CD4-positive, alpha-beta T cell treated with Interleukin-6 for 4 hours (primary cell): ENCODE results near the gene PPL.
"Not testable (repeated sequence)": the region's sequence is repeated elsewhere in the genome, so short reads cannot be mapped to it uniquely, and the experiment has no call there.

Experiments
- DNase-seq: peaks from one replicate; pipeline ENCODE4 v3.0.0-alpha.2; 2020; ENCODE audit warnings: mixed read lengths

PPL gene

DNA sequence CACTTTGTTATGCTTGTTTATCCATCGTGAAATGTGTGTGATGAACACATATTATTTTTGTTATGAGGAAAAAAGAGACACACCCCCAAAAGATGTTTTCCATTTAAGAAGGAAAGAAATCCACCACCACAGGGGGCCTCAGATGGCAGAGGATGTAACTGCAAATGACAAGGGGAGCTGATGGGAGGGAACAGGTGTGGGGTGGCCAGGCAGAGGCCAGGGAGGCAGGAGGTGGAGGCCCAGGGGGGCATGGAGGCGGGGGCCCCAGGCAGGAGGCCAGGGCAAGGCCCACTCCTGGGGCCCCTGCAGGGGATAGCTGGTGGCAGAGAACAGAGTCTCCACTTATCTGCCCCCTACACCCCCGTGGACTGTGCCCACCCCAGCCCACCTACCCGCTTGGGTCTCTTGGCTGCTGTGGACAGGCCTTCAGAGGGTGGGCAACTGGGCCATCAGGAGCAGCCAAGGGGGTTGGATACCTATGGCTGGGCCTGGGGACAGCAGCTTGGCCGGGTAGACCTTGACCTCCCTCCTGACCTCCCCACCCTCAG, 28.0 kb downstream of the PPL start:
- no peak for DNase-seq

DNA sequence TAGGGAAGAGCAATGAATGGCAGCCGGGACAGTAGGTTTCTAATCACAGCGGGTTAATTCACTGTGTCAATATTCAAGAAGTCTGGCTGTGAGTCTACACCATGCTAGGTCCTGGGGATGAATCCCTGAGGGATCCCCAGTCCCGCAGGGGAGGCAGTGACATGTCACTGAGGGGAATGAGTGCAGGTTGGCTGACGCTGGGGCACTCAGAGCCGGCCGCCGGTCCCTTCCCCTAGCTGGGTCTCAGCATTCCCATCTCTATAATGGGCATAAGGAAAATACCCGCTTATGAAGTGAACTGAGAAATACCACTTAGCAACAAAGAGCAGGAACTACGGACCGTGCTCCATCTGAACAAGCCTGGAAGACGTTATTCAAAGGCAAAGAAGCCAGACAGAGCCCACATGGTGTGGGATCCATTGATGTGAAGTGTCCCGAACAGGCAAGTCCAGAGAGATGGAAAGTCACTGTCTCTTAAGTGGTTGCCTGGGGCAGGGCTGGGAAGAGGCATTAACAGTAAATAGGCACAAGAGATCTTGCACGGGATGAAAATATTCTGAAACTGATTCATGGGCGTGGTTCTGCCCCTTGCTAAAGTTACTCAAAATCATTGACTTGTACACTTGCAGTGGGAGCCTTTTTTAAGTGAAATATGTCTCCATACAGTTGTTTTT, 31.9 kb downstream of the PPL start:
- no peak for DNase-seq

DNA sequence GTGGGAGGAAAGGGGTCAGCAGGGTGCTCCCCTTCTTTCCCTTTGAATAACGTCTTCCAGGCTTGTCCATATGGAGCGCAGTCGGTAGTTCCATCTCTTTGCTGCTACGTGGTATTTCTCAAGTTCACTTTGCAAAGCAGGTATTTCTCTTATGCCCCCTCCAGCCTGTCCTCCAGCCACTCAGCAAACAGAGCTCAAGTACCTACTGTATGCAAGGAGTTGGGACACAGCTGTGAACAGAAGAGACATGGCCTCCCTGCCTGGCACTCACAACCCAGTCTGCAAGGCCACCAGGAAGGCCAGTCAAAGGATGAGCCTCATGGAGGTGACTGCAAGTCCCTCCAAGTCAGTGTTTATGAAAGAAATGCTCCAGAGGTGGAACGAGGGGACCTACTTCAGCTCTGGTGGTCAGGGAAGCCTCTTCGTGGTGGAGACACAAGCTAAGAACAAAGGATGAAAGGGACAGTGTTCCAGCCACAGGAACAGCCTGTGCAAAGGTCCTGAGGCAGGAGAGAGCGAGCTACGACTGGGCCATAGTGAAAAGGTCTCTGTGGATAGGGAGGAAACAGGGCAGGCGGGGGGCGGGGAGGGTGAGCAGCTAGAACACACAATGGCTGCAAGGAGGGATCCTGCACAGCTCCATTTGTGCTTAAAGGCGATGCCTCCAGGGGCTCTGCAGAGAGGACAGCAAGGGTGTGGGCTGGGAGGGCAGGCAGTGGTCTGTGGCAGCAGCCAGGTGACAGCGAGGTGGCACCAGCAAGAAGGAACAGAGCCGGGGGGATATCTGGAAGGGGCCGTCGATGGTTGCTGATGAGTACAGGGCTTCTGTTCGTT, 32.6 kb downstream of the PPL start:
- no peak for DNase-seq

DNA sequence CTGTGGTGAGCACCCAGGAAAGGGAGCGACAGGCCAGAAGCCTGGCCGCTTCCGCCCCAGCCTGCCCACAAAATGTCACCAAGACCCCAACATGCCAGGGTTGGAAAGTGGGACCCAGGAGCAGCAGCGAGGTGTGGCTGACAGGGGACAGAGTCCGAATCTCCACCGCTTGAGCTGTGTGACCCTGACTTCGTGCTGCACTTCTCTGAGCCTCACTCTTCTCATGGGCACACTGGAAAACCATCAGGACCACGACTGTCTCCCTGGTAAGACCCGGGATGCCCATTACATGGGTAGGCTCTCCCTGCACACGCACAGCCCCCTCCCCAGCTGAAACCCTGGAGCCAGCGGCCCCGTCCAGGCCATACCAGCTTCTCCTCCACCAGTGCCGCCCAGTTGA, 34.9 kb downstream of the PPL start:
- no peak for DNase-seq

DNA sequence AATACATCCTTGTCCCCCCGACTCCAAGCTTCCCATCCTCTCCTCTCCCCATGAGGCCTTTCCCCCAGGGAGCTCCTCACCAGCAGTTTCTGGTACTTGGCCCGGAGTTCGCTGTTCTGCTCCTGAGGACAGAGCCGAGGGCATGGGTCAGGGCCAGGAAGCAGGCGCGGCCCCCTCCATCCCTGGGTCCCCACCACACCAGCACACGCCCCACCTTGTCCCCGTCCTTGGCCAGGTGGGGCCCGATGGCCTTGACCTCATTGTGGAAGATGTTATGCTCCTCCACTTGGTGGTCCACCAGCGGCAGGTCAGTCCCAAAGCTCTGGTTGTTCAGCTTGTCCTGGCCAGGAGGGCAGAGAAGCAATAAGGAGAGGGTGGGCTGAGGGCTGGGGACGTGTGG, 36.2 kb downstream of the PPL start:
- DNase-seq: no peak

DNA sequence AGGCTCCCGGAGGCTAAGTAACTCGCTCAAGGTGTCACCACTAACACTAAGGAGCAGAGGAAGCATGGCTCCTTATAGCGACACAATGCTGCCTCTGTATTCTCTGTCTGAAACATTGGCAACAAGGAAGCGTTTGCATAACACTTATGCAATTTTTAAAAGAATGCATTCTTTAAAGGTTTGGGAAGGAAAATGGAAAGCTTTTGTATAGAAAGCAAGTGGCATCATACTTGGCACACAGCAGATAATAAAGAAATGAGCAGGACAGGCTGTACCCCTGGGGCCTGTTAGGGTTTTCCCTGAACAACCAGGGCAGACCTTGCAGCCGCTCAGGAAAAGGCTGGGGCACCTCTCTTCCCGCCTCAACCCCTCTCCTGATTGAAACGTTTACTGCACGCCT, 36.9 kb downstream of the PPL start:
- DNase-seq: no peak

DNA sequence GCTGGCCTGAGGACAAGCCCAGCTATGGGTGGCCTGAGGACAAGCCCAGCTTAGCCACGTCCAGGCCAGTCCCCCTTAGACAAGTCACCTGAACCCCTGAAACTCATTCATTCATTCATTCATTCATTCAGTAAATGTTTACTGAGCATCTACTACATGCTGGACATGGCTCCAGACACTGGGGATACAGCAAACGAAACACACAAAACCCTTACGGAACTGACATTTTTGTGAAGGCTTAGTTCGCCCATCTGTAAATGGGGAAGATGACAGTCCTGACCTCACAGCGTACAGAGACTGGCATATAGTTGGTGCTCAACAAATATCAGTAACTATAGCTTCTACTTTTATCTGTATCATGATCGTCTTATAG, 37.5 kb downstream of the PPL start:
- DNase-seq: no peak

DNA sequence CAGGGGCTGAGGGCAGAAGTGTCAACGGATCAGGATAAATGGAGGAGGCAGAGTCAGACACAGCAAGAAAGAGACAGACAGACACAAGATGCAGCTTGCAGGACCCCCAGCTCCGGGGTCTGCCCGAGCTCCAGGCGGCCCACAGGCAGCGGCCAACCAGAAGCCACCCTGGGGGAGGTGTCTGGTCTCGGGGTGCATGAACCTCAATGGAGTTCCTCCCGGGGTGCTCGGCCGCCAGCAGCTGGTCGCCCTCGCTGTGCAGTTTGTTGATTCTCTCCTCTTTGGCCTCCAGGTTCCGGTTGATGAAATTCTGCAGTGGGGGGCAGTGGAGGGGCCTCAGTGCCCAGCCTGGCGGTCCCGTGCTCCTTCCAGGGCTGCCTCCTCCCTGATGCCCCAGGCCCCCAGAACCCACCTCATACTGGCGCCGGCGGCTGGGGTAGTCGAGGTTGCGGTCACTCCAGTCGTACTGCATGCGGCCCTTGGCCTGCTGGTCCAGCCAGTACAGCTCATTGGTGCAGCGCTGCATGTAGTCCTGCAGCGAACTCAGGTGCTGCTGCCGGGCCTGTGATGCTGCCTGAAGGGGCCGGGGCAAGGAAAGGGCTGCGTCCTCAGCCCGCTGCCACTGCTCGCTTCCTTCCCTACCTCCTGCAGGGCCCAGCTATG, 38.0 kb downstream of the PPL start:
- no peak for DNase-seq

DNA sequence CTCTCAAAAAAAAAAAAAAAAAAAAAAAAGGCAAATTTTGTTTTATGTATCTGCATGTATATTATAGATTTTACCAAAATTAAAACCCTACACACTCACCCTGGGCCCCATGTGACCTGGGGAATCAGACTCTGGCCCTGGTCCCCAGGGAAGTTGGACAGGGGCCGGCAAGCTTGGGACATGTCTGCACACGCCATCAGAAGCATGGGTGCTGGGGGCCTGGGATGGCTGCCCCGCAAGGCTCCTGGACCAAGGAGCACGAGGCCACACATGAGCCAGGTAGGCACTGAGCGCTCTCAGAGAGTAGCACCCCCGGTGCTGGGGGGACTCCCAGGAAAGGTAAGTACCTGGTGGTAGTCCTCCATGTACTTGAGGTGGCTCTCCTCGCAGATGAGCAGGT, 39.6 kb downstream of the PPL start:
- DNase-seq: no peak

DNA sequence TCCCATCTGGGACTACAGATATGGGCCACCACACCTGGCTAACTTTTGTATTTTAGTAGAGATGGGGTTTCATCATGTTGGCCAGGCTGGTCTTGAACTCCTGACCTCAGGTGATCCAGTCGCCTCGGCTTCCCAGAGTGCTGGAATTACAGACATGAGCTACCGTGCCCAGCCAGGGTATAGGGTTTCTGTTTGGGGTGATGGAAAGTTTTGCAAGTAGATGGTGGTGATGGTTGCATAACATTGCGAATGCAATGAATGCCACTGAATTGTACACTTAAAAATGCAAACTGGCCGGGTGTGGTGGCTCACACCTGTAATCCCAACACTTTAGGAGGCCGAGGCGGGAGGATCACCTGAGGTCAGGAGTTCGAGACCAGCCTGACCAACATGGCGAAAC, 40.2 kb downstream of the PPL start:
- not testable (repeated sequence) for DNase-seq

DNA sequence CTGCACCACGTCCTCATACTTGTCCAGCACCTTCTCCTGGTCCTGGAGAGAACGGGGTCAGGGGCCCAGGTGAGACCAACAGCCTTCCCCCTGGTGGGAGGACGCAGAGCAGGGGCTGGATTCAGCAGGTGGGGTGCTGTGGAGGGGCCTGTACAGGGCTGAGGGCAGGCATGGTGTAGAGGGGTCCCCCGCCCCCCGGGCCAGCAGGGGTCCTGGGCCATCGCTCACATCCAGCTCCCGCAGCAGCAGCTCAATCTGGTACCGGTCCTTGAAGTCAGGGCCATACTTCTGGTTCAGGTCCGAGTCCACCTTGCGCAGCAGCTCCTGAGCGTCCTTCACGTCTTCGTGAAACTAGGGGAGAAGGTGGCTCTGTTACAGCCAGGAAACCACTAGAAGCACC, 41.6 kb downstream of the PPL start:
- no peak for DNase-seq

DNA sequence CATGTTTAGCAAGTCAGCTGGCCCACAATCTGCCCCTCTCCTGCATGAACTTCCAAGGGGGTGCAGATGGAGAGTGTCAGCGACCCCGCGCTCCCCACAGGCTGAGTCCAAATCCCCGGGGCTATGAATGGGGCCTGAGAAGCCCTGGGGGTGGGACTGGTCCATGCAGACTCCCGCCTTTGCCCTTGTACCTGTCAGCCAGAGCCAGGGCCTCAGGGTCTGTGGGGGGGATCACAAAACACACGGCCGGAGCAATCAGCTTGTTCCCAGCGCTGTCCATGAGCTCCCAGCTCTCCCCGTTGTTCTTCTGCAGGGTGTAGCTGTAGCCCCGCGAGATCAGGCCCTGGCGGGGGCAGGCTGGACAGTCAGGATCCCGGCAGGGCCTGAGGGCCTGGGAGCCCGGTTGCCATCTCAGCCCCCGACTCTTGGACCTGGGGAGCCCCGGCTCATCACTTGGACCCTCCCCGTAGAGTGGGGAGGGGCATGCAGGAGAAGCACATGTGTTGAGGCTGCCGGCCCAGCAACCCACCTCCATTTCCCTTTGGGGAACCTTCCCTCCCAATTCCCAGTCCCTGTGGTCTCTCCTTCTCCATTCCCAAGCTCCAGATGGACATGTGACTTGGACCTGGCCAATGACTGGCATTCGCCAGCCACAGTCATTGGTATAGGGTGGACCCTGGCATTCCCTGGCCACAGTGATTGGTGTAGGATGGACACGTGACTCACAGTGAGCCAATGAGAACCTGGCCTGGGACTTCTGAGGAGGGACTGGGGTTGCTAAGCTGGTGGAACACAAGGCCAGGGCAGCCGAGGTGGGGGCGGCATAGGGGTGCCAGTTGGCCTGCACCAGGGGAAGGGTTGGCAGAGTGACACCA, 42.4 kb downstream of the PPL start:
- DNase-seq: no peak

DNA sequence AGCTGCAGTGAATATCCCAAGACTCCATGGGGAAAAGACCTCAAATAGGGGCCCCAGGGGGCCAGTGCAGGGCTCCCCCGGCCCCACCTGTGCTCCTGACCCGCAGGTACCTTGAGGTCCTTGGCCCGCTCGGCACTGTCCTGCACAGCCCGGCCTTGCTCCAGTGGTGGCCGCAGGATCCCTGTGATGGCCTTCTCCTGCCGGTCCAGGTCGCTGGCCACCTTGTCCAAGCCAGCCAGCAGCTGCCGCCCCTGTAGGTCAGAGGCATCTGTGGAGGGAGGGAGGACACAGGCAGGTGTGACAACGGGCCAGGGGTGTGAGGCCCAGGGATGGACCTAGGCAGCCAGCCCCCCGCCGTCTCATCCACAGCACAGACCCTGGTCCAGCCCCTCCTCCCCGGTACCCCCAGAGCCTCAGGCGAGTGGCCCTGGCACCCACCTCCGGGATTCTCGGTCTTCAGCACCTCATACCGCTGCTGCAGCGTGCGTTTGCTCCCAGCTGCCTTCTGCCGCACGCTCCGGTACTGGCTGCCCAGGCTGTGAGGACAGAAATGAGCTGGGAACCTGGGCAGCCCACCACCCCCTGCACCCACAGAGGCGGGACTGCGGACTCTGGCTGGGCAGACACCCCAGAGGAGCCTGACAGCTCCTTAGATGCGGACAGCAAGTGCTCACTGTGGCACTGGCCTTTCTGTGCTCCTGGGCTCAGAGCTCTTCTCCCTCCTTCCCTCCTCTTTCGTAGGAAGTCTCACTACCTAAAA, 43.7 kb downstream of the PPL start:
- no peak for DNase-seq

DNA sequence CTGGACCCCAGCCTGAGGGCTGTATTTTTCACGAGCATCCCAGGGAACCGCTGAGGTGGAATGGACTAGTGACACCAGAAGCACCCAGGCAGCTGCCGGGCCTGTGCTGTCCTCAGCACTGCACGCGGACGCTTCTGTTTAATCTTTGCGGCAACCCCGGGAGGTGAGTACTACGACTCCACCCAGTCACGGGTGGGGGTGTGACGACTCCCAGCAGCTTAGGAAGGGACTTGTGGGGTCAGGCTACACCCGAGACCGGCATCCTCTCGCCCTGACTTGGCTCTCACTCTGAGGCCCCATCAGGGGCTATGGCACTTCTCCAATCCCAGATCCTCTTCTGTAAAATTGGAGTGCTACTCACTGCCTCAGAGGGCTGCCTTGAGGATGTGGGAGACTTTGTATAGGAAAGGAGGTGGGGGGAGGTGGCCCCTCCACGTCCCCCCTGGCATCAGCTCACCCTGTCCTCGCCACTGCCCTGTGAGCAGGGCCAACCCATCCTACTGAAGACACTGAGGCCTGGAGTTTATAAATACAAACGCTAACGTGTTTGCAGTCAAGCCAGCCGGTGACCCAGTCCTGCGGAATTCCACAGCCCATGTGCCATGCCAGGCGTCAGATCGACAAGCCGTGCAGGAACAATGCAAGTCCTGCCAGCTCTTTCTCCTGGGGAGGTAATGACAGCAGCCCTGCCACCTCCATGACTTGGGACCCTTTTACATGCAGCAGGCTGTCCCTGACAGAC, 44.4 kb downstream of the PPL start:
- no peak for DNase-seq

DNA sequence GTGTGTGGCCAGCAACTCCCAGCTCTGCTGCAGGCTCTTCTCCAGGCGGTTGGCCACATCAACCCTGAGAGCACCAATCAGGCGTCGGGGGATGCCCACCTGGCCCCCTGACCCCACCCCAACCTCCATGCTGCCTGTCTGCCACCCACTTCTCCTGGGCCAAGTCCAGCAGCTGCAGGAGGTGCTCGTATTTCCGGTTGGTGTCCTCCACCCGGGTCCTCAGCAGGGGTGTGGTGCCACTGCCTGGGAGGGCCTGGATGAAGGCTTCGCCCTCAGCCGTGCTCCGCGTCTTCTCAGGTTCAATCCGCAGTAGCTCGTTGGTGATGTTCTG, 45.1 kb downstream of the PPL start:
- DNase-seq: no peak

DNA sequence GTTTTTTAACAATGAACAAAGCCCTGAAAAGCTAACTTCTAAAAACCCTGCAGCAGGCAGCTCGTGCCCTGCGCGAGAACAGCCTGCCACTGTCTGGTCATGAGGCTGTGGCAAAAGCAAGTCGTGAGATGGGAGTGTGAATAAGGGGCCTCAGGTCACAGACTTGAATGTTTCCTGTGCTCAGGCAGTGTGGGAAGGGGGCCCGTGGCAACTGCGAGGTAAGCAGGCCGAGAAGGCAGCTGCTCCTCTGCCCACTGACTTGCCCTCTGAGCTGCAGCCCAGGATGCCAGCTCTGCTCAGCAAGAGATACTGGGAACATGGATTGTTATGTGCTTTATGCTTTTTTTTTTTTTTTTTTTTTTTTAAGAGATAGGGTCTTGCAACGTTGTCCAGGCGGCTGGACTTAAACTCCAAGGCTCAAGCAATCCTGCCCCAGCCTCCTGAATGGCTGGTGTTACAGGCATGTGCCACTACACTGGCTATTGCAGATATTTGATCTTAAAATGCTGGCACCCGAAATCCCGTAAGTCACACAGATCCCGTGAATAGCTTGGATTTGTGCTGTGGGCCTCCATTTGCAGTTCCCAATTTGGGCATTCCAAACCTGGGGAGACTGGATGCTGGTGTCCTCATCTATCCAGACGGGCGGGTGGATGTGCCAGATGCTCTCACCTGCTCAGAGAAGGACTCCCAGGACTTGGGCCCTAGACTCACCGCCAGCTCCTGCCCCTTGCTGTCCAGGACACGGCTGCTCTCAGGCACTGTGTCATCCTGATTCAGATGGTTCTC, 45.7 kb downstream of the PPL start:
- no peak for DNase-seq

DNA sequence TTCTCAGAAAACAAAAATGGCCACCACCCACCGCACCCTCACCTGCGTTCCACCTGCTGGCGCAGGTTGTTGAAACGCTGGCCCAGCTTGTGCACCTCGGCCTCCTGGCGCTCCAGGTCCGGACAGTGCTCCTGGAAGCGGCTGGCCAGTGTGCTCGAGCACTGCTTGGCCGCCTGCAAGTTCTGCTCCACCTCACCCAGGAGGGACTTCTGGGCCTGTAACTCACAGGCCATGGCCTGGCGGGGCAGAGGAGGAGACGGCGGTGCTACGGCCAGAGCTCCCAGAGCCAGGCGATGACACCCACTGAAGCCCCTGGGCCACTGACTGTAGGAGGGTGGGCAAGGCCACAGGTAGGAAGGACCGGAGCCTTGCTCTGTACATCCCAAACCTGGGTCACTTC, 46.3 kb downstream of the PPL start:
- no peak for DNase-seq

DNA sequence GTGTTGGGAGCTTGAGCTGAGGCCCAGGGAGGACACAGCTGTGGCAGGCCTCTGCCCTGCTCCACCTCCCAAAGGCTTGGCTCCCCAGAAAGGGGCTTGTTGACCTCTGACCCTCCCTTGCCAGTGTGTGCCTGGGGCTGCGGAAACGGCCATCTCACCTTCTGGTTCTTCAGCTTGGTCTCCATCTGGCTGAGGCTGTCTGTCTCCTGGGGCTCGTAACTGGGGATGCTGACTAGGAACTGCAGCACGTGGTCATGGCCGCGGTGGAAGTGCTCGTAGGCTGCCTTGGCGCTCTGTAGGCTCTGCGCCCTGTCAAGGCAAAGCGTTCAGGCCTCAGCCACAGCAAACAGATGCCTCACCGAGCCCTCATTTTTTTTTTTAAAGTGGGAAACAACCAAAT, 46.9 kb downstream of the PPL start:
- no peak for DNase-seq

DNA sequence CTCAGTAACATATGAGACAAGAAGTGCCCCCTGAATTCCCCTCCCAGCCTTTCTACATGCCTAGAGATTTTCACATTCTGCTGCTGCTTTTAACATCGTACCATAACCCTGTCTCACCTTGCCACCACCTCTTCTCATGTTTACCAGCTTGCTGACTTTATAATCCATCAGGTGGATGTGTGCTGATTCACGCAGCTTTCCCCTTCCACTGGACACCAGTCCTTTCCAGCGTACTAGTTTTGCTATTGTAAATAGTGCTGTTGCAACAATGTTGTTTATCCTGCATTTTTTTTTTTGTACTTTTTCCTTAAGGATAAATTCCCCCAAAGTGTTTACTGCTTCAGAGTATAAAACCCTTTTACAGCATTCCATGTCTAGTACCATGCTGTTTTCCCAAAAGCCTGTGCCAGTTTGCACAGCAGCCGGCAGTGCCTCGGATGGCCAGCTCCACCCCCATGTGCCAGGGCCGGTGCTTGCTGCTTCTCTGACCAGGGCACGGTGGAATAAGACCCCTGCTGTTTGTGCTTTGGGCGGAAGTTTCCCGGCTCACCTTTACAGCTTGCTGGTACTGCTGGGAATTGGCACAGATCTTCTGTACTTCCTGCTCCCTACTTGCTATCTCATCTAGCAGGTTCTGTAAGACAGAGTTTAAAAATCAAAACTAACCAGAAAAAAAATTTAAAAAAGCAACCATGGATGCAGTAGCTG, 48.4 kb downstream of the PPL start:
- no peak for DNase-seq

DNA sequence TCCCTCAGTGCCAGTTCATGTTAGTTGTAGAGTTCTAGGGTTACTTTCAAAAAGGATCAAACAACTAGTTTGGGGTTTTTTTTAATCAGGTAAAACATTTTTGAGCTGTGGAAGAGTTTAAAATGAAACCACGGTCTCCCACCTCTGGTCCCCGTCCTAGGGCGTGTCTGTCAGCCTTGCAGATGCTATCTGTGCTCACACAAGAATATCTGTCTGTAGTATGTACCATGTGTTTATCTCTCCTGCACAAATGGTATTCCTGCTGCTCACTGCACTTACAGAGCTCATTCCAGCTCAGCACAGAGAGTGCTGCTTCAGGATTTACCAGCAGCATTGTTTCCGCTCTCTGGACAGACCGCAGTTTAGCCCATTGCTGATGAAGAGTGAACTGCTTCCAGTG, 50.8 kb downstream of the PPL start:
- DNase-seq: no peak
